GM23338 (cell line): Measurements from ENCODE around the gene TMEM222. TPM values are rescaled to one million over a fixed set of nuclear protein-coding genes. Genes with fewer than 3 reads are reported as not detected.

Experiments
- ATAC-seq: fragments of 200-7000 bp; cut with Tn5 transposase; 3 replicates; pipeline ENCODE4 v1.9.1; 2020
- DNase-seq: peaks from one replicate; pipeline ENCODE4 v3.0.0-alpha.2; 2015; ENCODE audit warnings: low spot score
- H2AFZ ChIP-seq: fragments of 200-600 bp; sonication (generic); 2 replicates; pipeline ENCODE4 v1.8.0; 2016; ENCODE audit warnings: antibody characterized with exemption, mild to moderate bottlenecking, moderate library complexity
- H3F3A ChIP-seq: fragments of 200-600 bp; sonication (generic); replicated peaks from 2 replicates; pipeline ENCODE4 v1.8.0; 2017; ENCODE audit warnings: antibody characterized with exemption, mixed run types, low read depth
- H3K27ac ChIP-seq: fragments of 200-600 bp; sonication (generic); 2 replicates; pipeline ENCODE4 v1.6.1; 2016; ENCODE audit warnings: low read depth
- H3K27me3 ChIP-seq: fragments of 200-600 bp; sonication (generic); 2 replicates; pipeline ENCODE4 v1.8.0; 2016; ENCODE audit warnings: mild to moderate bottlenecking, mixed run types, moderate library complexity; ENCODE audit not compliant: insufficient read depth
- H3K36me3 ChIP-seq: fragments of 200-600 bp; sonication (generic); 2 replicates; pipeline ENCODE4 v1.8.0; 2016; ENCODE audit warnings: mild to moderate bottlenecking; ENCODE audit not compliant: insufficient read depth
- H3K4me1 ChIP-seq: fragments of 200-600 bp; sonication (generic); 2 replicates; pipeline ENCODE4 v1.8.0; 2016; ENCODE audit warnings: mild to moderate bottlenecking, moderate library complexity; ENCODE audit not compliant: insufficient read depth
- H3K4me2 ChIP-seq: fragments of 200-600 bp; sonication (generic); 2 replicates; pipeline ENCODE4 v1.7.1; 2017; ENCODE audit warnings: mixed run types
- H3K4me3 ChIP-seq: fragments of 200-600 bp; sonication (generic); 2 replicates; pipeline ENCODE4 v1.6.1; 2016; ENCODE audit warnings: mixed run types
- H3K79me2 ChIP-seq: fragments of 200-600 bp; sonication (generic); replicated peaks from 2 replicates; pipeline ENCODE4 v1.8.0; 2017; ENCODE audit warnings: mild to moderate bottlenecking; ENCODE audit not compliant: insufficient read depth
- H3K9me2 ChIP-seq: fragments of 200-600 bp; sonication (generic); 2 replicates; pipeline ENCODE4 v1.8.0; 2017; ENCODE audit not compliant: insufficient read depth
- H4K20me1 ChIP-seq: fragments of 200-600 bp; sonication (generic); replicated peaks from 2 replicates; pipeline ENCODE4 v1.8.0; 2017; ENCODE audit warnings: mild to moderate bottlenecking; ENCODE audit not compliant: insufficient read depth
- H3K27ac Mint-ChIP-seq: 2 replicates; pipeline ENCODE4 v1.8.0; 2020; ENCODE audit warnings: inconsistent platforms, mild to moderate bottlenecking, moderate library complexity, mixed read lengths
- H3K27me3 Mint-ChIP-seq: 3 replicates; pipeline ENCODE4 v1.8.0; 2022; ENCODE audit warnings: low read depth, mild to moderate bottlenecking, moderate library complexity, mixed read lengths, inconsistent platforms; ENCODE audit not compliant: insufficient read depth, poor library complexity
- H3K36me3 Mint-ChIP-seq: 3 replicates; pipeline ENCODE4 v1.8.0; 2021; ENCODE audit warnings: low read depth, mild to moderate bottlenecking, inconsistent platforms, moderate library complexity, mixed read lengths
- H3K4me1 Mint-ChIP-seq: 3 replicates; pipeline ENCODE4 v1.8.0; 2020; ENCODE audit warnings: mild to moderate bottlenecking, inconsistent platforms, mixed read lengths
- H3K4me3 Mint-ChIP-seq: 3 replicates; pipeline ENCODE4 v1.8.0; 2021; ENCODE audit warnings: moderate library complexity, mild to moderate bottlenecking, inconsistent platforms, mixed read lengths
- H3K9me3 Mint-ChIP-seq: 3 replicates; pipeline ENCODE4 v1.8.0; 2020; ENCODE audit warnings: moderate library complexity, mild to moderate bottlenecking, inconsistent platforms, mixed read lengths
- CREB1 ChIP-seq: fragments of 250-450 bp; sonication (Bioruptor Pico); IDR thresholded peaks from 2 replicates; pipeline ENCODE4 v1.5.0; 2020; ENCODE audit warnings: low read depth, mild to moderate bottlenecking, moderate library complexity
- EZH2 ChIP-seq: fragments of 200-600 bp; sonication (generic); IDR thresholded peaks from one replicate; pipeline ENCODE4 v1.8.0; 2017; ENCODE audit warnings: antibody characterized with exemption, mild to moderate bottlenecking, low read depth; ENCODE audit not compliant: unreplicated experiment
- EZH2phosphoT487 ChIP-seq: fragments of 200-600 bp; sonication (generic); IDR thresholded peaks from one replicate; pipeline ENCODE4 v1.8.1; 2018; ENCODE audit warnings: antibody characterized with exemption; ENCODE audit not compliant: unreplicated experiment
- JUNB ChIP-seq: IDR thresholded peaks from one replicate; pipeline ENCODE4 v1.6.1; 2016; ENCODE audit warnings: antibody characterized with exemption; ENCODE audit not compliant: unreplicated experiment
- POLR2AphosphoS5 ChIP-seq: IDR thresholded peaks from 2 replicates; pipeline ENCODE4 v1.6.1; 2016; ENCODE audit warnings: antibody characterized with exemption, low read depth
- STAT1 ChIP-seq: IDR thresholded peaks from one replicate; pipeline ENCODE4 v1.6.1; 2016; ENCODE audit warnings: antibody characterized with exemption; ENCODE audit not compliant: unreplicated experiment
- ZNF114 ChIP-seq: fragments of 250-450 bp; sonication (Bioruptor Pico); IDR thresholded peaks from 2 replicates; pipeline ENCODE4 v1.5.0; 2020; ENCODE audit warnings: mild to moderate bottlenecking, moderate library complexity
- polyA plus RNA-seq: library from polyadenylated mRNA; unstranded; fragments of >200 nt; fragmentation: Nextera tagmentation; extraction: Ambion mirVana; gene quantifications from 2 replicates; pipeline ENCODE4 v1.2.1, GENCODE V29; 2016
- total RNA-seq: library from RNA; depleted of rRNA; stranded (reverse); fragments of >200 nt; shearing (Covaris generic); gene quantifications from 2 replicates; pipeline ENCODE4 v1.2.3, GENCODE V29; 2014
- TF ChIP-seq, protein P1 (sequence below): IDR thresholded peaks from one replicate; pipeline ENCODE4 v1.6.1; 2018; ENCODE audit warnings: antibody characterized with exemption; ENCODE audit not compliant: unreplicated experiment
- TF ChIP-seq, protein P2 (sequence below), 2 experiments: fragments of 200-600 bp in 1 of 2; sonication (generic) in 1 of 2; conservative IDR thresholded peaks; 2 replicates each; pipeline versions ENCODE4 v1.5.1 to v1.6.1; 2016 to 2017; ENCODE audit warnings: antibody characterized with exemption in 2 of 2, low read depth in 2 of 2, mild to moderate bottlenecking in 2 of 2, moderate library complexity in 1 of 2
- TF ChIP-seq, protein P3 (sequence below): fragments of 250-450 bp; sonication (Bioruptor Pico); IDR thresholded peaks from 2 replicates; pipeline ENCODE4 v1.5.0; 2020; ENCODE audit warnings: mild to moderate bottlenecking, moderate library complexity

Gene TMEM222
- total and polyA plus RNA-seq, 2 experiments from 2014 or later, result 17.8 to 22.6 TPM

DNA sequence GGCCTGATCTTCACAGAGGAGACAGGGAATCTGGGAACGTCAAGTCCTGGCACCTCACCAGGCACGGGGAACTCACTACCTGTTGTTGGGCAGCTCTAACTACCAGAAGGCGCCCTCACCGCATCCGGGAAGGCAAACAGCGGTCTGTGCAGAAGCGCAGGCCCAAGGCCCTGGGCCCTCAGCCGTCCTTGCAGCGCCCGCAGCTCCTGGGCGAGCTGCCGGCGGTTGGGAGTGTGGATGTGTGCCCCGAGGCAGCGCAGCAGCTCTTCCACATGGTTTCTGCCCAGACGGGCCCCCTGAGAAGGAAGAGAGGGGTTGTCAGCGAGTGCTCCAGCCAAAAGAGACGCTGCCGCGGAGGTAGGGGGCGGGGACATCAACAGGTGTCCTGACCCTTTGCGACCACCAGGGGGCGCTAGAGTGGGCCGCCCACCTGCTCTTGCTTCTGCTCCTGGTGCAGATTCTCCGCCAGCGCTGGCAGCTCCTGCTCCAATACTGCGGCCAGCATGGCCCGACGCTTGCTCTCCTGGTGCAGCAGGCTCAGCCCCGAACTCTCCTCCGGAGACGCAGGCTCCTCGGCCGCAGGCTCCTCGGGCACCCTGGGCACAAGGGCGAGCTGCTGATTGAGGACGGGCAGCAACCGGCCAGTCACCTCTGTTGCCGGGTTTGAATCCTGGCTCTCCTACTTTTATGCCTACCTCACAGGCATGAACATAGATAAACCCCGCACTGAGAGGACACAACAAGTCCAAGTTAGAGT lies 35.5 kb downstream of the TMEM222 start:
- Histone ChIP-seq H3K27me3 (peaks cover 47% of the 10 kb centered on the region), H3K27ac (no peak overlapping the region), H3K9me2 (no peaks in the 10 kb centered on the region), H3K79me2 (no peaks in the 10 kb centered on the region), H3K4me2 (peak overlapping the region; percentile 84), H4K20me1 (no peaks in the 10 kb centered on the region), H3K4me3 (peak overlapping the region; percentile 51), H3K36me3 (no peaks in the 10 kb centered on the region), H2AFZ (peak overlapping the region; percentile 80), H3K4me1 (peaks cover 14% of the 10 kb centered on the region), H3F3A (peaks cover 8% of the 10 kb centered on the region; the same call in 1 of the 2 replicates)
- Mint-ChIP-seq H3K27me3 (peaks cover 42% of the 10 kb centered on the region), H3K4me3 (peak overlapping the region; percentile 29; the same call in 1 of the 3 replicates), H3K36me3 (peaks cover 5% of the 10 kb centered on the region; the same call in 1 of the 3 replicates), H3K4me1 (peaks cover 16% of the 10 kb centered on the region; the same call in 2 of the 3 replicates), H3K27ac (no peak overlapping the region), H3K9me3 (no peaks in the 10 kb centered on the region)
- TF ChIP-seq ZNF114 (CRISPR knock-in tag) (no peak), CREB1 (CRISPR knock-in tag) (0 out of 2 replicates have a peak, but pooled peaks have one; percentile 27), JUNB (no peak), EZH2 (peak; percentile 35), EZH2phosphoT487 (no peak), POLR2AphosphoS5 (no peak), STAT1 (no peak)
- TF ChIP-seq, protein P1, sequence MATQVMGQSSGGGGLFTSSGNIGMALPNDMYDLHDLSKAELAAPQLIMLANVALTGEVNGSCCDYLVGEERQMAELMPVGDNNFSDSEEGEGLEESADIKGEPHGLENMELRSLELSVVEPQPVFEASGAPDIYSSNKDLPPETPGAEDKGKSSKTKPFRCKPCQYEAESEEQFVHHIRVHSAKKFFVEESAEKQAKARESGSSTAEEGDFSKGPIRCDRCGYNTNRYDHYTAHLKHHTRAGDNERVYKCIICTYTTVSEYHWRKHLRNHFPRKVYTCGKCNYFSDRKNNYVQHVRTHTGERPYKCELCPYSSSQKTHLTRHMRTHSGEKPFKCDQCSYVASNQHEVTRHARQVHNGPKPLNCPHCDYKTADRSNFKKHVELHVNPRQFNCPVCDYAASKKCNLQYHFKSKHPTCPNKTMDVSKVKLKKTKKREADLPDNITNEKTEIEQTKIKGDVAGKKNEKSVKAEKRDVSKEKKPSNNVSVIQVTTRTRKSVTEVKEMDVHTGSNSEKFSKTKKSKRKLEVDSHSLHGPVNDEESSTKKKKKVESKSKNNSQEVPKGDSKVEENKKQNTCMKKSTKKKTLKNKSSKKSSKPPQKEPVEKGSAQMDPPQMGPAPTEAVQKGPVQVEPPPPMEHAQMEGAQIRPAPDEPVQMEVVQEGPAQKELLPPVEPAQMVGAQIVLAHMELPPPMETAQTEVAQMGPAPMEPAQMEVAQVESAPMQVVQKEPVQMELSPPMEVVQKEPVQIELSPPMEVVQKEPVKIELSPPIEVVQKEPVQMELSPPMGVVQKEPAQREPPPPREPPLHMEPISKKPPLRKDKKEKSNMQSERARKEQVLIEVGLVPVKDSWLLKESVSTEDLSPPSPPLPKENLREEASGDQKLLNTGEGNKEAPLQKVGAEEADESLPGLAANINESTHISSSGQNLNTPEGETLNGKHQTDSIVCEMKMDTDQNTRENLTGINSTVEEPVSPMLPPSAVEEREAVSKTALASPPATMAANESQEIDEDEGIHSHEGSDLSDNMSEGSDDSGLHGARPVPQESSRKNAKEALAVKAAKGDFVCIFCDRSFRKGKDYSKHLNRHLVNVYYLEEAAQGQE, result no peak
- TF ChIP-seq, protein P2, sequence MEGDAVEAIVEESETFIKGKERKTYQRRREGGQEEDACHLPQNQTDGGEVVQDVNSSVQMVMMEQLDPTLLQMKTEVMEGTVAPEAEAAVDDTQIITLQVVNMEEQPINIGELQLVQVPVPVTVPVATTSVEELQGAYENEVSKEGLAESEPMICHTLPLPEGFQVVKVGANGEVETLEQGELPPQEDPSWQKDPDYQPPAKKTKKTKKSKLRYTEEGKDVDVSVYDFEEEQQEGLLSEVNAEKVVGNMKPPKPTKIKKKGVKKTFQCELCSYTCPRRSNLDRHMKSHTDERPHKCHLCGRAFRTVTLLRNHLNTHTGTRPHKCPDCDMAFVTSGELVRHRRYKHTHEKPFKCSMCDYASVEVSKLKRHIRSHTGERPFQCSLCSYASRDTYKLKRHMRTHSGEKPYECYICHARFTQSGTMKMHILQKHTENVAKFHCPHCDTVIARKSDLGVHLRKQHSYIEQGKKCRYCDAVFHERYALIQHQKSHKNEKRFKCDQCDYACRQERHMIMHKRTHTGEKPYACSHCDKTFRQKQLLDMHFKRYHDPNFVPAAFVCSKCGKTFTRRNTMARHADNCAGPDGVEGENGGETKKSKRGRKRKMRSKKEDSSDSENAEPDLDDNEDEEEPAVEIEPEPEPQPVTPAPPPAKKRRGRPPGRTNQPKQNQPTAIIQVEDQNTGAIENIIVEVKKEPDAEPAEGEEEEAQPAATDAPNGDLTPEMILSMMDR (conservative IDR thresholded peaks at IDR 0.05; ENCODE audit: low read depth in 2 of 2), result peak; percentile 81 to 97
- TF ChIP-seq, protein P3, sequence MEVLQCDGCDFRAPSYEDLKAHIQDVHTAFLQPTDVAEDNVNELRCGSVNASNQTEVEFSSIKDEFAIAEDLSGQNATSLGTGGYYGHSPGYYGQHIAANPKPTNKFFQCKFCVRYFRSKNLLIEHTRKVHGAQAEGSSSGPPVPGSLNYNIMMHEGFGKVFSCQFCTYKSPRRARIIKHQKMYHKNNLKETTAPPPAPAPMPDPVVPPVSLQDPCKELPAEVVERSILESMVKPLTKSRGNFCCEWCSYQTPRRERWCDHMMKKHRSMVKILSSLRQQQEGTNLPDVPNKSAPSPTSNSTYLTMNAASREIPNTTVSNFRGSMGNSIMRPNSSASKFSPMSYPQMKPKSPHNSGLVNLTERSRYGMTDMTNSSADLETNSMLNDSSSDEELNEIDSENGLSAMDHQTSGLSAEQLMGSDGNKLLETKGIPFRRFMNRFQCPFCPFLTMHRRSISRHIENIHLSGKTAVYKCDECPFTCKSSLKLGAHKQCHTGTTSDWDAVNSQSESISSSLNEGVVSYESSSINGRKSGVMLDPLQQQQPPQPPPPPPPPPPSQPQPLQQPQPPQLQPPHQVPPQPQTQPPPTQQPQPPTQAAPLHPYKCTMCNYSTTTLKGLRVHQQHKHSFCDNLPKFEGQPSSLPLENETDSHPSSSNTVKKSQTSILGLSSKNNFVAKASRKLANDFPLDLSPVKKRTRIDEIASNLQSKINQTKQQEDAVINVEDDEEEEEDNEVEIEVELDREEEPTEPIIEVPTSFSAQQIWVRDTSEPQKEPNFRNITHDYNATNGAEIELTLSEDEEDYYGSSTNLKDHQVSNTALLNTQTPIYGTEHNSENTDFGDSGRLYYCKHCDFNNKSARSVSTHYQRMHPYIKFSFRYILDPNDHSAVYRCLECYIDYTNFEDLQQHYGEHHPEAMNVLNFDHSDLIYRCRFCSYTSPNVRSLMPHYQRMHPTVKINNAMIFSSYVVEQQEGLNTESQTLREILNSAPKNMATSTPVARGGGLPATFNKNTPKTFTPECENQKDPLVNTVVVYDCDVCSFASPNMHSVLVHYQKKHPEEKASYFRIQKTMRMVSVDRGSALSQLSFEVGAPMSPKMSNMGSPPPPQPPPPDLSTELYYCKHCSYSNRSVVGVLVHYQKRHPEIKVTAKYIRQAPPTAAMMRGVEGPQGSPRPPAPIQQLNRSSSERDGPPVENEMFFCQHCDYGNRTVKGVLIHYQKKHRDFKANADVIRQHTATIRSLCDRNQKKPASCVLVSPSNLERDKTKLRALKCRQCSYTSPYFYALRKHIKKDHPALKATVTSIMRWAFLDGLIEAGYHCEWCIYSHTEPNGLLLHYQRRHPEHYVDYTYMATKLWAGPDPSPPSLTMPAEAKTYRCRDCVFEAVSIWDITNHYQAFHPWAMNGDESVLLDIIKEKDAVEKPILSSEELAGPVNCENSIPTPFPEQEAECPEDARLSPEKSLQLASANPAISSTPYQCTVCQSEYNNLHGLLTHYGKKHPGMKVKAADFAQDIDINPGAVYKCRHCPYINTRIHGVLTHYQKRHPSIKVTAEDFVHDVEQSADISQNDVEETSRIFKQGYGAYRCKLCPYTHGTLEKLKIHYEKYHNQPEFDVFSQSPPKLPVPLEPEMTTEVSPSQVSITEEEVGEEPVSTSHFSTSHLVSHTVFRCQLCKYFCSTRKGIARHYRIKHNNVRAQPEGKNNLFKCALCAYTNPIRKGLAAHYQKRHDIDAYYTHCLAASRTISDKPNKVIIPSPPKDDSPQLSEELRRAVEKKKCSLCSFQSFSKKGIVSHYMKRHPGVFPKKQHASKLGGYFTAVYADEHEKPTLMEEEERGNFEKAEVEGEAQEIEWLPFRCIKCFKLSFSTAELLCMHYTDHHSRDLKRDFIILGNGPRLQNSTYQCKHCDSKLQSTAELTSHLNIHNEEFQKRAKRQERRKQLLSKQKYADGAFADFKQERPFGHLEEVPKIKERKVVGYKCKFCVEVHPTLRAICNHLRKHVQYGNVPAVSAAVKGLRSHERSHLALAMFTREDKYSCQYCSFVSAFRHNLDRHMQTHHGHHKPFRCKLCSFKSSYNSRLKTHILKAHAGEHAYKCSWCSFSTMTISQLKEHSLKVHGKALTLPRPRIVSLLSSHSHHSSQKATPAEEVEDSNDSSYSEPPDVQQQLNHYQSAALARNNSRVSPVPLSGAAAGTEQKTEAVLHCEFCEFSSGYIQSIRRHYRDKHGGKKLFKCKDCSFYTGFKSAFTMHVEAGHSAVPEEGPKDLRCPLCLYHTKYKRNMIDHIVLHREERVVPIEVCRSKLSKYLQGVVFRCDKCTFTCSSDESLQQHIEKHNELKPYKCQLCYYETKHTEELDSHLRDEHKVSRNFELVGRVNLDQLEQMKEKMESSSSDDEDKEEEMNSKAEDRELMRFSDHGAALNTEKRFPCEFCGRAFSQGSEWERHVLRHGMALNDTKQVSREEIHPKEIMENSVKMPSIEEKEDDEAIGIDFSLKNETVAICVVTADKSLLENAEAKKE (CRISPR knock-in tag), result no peak
- peak; percentile 87 for DNase-seq
- ATAC-seq, result peak; percentile 72
